Measurements from ENCODE around the gene NSDHL. TPM values are rescaled to one million over a fixed set of nuclear protein-coding genes. Genes with fewer than 3 reads are reported as not detected.

Gene NSDHL
- total and polyA plus RNA-seq, 9 donors, result 5.0 to 48.6 (median 12.3) TPM

DNA sequence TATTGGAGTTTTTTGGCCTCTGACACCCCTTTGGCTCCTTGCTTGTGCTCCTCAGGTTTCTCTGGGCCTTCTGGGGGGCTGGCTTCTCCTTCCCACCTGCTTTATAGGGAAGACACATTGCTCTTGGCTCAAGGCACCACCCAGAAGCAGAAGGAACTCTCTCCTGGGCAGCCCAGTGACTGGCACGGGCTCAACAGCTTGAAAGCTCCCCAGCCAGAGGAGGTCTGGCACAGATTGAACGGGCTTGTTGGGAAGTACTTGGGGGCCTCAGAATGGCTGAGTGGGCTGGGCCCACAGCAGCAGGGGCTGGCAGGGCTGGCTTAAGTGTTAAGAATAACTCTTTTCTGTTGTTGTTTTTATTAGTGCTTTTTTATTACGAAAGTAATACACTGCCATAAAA, 55.9 kb downstream of the NSDHL start:
- Histone ChIP-seq H3K27me3 (no peaks in the 10 kb centered on the region), H3K4me3 (no peak overlapping the region), H3K4me1 (ENCODE audit: insufficient read depth) (no peaks in the 10 kb centered on the region), H3K27ac (no peak overlapping the region), H3K36me3 (no peaks in the 10 kb centered on the region), H3K9me3 (no peaks in the 10 kb centered on the region)
- TF ChIP-seq, protein P1, sequence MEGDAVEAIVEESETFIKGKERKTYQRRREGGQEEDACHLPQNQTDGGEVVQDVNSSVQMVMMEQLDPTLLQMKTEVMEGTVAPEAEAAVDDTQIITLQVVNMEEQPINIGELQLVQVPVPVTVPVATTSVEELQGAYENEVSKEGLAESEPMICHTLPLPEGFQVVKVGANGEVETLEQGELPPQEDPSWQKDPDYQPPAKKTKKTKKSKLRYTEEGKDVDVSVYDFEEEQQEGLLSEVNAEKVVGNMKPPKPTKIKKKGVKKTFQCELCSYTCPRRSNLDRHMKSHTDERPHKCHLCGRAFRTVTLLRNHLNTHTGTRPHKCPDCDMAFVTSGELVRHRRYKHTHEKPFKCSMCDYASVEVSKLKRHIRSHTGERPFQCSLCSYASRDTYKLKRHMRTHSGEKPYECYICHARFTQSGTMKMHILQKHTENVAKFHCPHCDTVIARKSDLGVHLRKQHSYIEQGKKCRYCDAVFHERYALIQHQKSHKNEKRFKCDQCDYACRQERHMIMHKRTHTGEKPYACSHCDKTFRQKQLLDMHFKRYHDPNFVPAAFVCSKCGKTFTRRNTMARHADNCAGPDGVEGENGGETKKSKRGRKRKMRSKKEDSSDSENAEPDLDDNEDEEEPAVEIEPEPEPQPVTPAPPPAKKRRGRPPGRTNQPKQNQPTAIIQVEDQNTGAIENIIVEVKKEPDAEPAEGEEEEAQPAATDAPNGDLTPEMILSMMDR (IDR thresholded peaks at IDR 0.05), result no peak
- TF ChIP-seq EP300 (IDR thresholded peaks at IDR 0.05), result no peak
- TF ChIP-seq POLR2A (IDR thresholded peaks at IDR 0.05), result no peak
- intact Hi-C loops (cut with DNase I), result no loop called here
- peak in 1 of 5 donors; percentile 15 for DNase-seq
- WGBS, 3 donors, result 29 to 62% (median 39%) methylated on average over 3 of the region's 3 CpGs

DNA sequence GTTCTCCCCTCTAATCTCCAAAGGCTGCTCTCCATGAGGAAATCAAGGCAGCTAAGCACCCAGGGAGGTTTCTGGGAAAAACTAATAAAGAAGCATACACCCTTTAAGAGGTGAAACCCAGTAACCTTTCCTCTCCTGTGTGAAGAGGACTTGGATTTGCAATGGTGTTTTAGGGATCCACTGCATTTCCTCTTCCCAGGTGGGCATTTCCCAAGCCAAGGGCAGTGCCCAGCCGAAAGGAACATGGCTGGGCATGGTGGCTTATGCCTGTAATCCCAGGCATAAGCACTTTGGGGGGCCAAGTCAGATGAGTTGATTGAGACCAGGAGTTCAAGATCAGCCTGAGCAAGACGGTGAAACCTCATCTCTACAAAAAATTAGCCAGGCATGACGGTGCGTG, 61.6 kb downstream of the NSDHL start:
- Histone ChIP-seq H3K4me3 (no peak overlapping the region), H3K36me3 (no peaks in the 10 kb centered on the region), H3K9me3 (no peaks in the 10 kb centered on the region), H3K27me3 (no peaks in the 10 kb centered on the region), H3K27ac (no peak overlapping the region), H3K4me1 (ENCODE audit: insufficient read depth) (no peaks in the 10 kb centered on the region)
- TF ChIP-seq POLR2A (IDR thresholded peaks at IDR 0.05) (no peak), EP300 (IDR thresholded peaks at IDR 0.05) (no peak)
- TF ChIP-seq, protein P1 (IDR thresholded peaks at IDR 0.05), result no peak
- 70 to 75% (median 71%) methylated on average over 4 of the region's 4 CpGs for WGBS, 3 donors
- DNase-seq, result no peak
- intact Hi-C loops (cut with DNase I), result no loop called here

DNA sequence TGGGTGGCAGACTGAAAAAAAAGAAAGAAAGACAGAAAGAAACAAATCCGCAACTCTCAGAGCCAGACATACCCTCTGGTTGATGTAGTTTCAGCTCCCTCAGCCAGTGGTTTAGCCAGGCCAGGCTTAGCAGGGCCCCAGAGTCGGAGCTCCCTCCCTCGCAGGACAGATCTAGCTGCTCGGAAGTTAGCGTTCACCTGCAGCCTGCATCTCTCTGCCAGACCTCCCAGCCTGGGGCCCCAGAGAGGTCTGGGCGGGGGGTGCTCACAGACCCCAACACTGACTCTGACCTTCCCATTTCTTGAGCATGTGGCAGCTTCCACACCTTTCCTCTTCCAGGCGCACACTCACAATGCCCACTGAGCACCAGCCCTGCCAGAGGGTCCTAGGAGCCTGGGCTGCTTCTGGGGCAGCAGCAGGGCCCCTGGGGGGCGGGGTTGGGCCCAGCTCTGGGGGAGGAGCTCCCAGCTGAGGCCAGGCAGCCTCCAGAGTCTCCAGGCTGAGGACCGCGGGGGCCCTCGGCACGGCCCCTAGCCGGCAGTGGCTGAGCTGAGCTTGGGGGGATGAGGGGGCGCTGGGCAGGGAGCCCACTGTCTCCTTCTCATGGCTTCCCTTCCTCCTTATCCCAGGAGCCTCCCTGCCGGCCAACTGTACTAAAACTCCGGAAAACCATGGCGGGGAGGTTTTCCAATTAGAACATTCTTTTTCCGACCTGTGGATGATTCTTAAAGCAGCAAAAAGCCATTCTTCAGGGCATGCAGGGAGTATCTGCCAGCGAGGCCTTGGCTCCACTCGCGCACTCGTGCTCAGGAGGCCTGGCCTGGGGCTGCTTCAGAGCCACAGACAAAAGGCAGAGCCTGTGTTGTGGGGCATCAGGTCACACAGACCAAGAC, 62.4 kb downstream of the NSDHL start:
- peak in 1 of 5 donors; percentile 39 for DNase-seq
- Histone ChIP-seq H3K9me3 (no peaks in the 10 kb centered on the region), H3K4me1 (ENCODE audit: insufficient read depth) (no peaks in the 10 kb centered on the region), H3K4me3 (no peak overlapping the region), H3K27ac (no peak overlapping the region), H3K36me3 (no peaks in the 10 kb centered on the region), H3K27me3 (no peaks in the 10 kb centered on the region)
- 54 to 61% (median 59%) methylated on average over 21 to 22 of the region's 22 CpGs for WGBS, 3 donors
- TF ChIP-seq EP300 (IDR thresholded peaks at IDR 0.05) (no peak), POLR2A (IDR thresholded peaks at IDR 0.05) (no peak)
- TF ChIP-seq, protein P1 (IDR thresholded peaks at IDR 0.05), result no peak
- intact Hi-C loops (cut with DNase I), result no loop called here

DNA sequence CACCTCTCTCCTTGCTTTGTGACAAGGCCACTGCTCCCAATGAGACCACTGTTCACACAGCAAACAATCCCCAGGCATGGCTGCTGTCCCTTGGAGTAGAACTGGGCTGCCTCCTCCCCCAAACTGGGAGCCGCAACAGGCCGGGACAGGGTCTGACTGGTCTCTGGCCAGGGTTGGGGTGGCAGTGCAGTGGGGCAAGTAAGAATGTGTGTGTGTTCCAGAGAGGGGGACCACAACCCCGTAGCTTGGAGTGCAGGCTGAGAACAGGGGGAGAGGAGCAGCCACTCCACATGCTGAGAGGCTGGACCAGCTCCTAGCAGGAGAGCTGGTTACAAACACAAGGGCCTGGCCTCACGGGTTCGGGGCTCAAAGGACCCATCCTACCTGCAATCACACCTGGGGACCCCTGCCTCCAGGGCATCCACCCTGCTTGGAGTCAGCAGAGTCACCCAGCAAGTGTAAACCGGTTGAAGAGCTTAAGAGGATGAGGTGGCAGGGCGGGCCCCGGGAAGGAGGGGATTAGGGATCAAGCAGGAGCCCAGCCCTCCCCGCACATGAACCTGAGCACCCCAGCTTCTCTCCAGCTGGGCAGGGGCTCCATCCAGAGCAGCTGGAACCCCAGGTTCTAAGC, 63.2 kb downstream of the NSDHL start:
- no peak for TF ChIP-seq POLR2A (IDR thresholded peaks at IDR 0.05)
- TF ChIP-seq, protein P1 (IDR thresholded peaks at IDR 0.05), result no peak
- intact Hi-C loops (cut with DNase I), result no loop called here
- no peaks in the 10 kb centered on the region for H3K9me3 ChIP-seq
- no peak overlapping the region for H3K4me3 ChIP-seq
- H3K27ac ChIP-seq, result no peak overlapping the region
- no peaks in the 10 kb centered on the region for H3K27me3 ChIP-seq
- no peak for DNase-seq
- no peaks in the 10 kb centered on the region for H3K36me3 ChIP-seq
- H3K4me1 ChIP-seq (ENCODE audit: insufficient read depth), result no peaks in the 10 kb centered on the region
- 81 to 87% (median 81%) methylated on average over 7 to 9 of the region's 9 CpGs for WGBS, 3 donors

Measured in ovary (tissue), 9 donors.